Peyer's patch (tissue), 4 donors: ENCODE data around the gene HMX1.

Experiments used
- CTCF ChIP-seq, 6 experiments: fragments of 450-650 bp in 4 of 6; fragments of 200-600 bp in 2 of 6; sonication (generic) in 1 of 6; IDR thresholded peaks; one replicate each; pipeline ENCODE4 v1.5.1; 2017 to 2019; ENCODE audit warnings: antibody characterized with exemption in 6 of 6, mild to moderate bottlenecking in 3 of 6, moderate library complexity in 1 of 6
- POLR2A ChIP-seq, 2 donors: fragments of 450-650 bp; IDR thresholded peaks; one replicate each; pipeline ENCODE4 v1.5.1; 2017; ENCODE audit warnings: antibody characterized with exemption in 2 of 2, mild to moderate bottlenecking in 2 of 2, moderate library complexity in 2 of 2

- TF ChIP-seq POLR2A (IDR thresholded peaks at IDR 0.05) (no peak), CTCF (IDR thresholded peaks at IDR 0.05) (no peak)
These were observed 41.6 kb downstream of the HMX1 start for GRCh38 chr4:8830056-8830455.
